Astrocyte (in vitro differentiated cells and primary cell): ENCODE data around the gene ITGB2.

Experiments used
- EZH2 ChIP-seq: IDR thresholded peaks from 2 replicates; pipeline ENCODE4 v1.6.1; 2012; ENCODE audit warnings: mild to moderate bottlenecking, low read length, inconsistent platforms; ENCODE audit not compliant: insufficient read depth
- TF ChIP-seq, protein P1 (sequence below): IDR thresholded peaks from 2 replicates; pipeline ENCODE4 v1.5.1; 2011; ENCODE audit warnings: low read depth, mild to moderate bottlenecking, inconsistent platforms, low read length, moderate library complexity; ENCODE audit not compliant: insufficient read depth

DNA sequence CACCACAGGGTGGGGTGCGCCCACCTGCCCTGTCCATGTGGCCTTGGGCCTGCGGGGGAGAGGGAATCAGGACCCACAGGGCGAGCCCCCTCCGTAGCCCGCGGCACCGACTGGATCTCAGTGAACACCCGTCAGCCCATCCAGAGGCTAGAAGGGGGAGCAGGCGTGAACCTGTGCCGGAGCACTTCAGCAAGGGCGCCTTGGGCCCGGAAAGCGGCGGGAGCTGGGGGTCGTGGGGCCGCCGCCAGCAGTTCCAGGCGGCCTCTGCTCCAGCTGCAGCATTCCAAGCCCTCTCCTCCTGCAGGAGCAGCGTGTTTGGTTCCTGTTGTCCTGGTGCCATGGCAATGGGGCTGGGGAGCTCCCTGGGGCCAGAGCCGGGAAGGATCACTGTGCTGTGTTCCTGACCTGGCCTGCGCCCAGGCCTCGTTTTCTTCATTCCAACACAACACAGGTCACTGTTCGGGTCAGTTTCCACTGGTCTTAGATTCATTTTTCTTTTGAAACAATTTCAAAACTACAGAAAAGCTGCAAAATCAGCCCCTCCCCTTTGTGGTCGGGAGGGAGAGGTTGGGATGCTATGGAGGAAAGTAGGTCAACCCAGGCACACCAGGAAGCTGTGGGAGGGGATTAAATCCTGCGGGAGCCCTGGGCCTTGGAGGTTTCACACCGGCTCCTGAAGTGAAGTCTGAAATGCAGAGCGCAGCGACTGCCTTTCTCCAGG is 37.9 kb upstream of the ITGB2 start:
- TF ChIP-seq, protein P1, sequence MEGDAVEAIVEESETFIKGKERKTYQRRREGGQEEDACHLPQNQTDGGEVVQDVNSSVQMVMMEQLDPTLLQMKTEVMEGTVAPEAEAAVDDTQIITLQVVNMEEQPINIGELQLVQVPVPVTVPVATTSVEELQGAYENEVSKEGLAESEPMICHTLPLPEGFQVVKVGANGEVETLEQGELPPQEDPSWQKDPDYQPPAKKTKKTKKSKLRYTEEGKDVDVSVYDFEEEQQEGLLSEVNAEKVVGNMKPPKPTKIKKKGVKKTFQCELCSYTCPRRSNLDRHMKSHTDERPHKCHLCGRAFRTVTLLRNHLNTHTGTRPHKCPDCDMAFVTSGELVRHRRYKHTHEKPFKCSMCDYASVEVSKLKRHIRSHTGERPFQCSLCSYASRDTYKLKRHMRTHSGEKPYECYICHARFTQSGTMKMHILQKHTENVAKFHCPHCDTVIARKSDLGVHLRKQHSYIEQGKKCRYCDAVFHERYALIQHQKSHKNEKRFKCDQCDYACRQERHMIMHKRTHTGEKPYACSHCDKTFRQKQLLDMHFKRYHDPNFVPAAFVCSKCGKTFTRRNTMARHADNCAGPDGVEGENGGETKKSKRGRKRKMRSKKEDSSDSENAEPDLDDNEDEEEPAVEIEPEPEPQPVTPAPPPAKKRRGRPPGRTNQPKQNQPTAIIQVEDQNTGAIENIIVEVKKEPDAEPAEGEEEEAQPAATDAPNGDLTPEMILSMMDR: no peak
- TF ChIP-seq EZH2: no peak
